NCI-H187 (cell line): ENCODE data around the gene MMUT.
"Not testable (repeated sequence)": the region's sequence is repeated elsewhere in the genome, so short reads cannot be mapped to it uniquely, and the experiment has no call there.

ENCODE experiments used
- DNase-seq, 2 experiments: peaks; one replicate each; lab custom pipeline; 2025; lab: John Stamatoyannopoulos, UW

The MMUT gene

GRCh38 chr6:49423817-49424216, 39.2 kb downstream of the MMUT start:
- DNase-seq, result no peak

DNA sequence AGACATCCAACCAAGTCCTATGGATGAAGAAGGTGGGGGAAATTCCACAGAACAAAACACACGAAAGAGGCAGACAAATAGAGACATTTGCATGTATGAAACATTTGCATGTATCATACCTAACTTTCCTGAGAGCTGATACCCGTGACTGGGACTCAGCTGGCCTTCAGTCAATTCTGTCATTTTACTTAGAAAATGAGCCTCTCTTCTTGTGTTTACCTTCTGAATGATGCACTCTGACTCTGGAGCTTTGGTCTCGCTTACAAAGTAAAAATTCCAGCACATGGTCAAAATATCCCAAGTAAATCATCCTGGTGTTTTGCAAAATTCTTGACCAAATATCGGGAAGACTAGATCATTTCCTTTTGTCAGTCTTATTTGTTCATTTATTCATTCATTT, 46.9 kb downstream of the MMUT start:
- no peak for DNase-seq

DNA sequence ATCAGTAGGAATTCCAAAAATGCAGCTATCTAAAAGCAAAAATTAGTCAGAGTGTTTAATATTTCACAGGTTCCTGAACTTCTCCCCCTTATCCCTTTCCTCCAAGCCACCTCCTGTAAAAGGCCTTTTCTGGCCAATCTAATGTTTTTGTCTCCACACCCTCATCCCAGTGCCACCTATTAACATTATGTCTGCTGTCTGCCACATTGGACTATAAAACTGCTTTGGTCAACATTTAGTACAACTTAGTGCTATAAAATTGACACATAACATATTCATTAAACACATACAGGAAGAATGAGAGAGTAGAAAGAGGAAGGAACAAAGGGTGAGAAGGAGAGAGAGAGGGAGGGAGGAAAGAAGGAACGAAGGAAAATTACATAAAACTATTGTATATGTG, 47.7 kb downstream of the MMUT start:
- no peak for DNase-seq

- DNase-seq, result no peak
Measured at GRCh38 chr6:49410564-49410963, 52.5 kb downstream of the MMUT start.

GRCh38 chr6:49409951-49410542, 53.0 kb downstream of the MMUT start:
- DNase-seq, result peak; percentile 21 to 26

GRCh38 chr6:49406250-49406970, 56.6 kb downstream of the MMUT start:
- DNase-seq, result no peak

- no peak for DNase-seq
Measured at GRCh38 chr6:49401063-49401462, 62.0 kb downstream of the MMUT start.

DNA sequence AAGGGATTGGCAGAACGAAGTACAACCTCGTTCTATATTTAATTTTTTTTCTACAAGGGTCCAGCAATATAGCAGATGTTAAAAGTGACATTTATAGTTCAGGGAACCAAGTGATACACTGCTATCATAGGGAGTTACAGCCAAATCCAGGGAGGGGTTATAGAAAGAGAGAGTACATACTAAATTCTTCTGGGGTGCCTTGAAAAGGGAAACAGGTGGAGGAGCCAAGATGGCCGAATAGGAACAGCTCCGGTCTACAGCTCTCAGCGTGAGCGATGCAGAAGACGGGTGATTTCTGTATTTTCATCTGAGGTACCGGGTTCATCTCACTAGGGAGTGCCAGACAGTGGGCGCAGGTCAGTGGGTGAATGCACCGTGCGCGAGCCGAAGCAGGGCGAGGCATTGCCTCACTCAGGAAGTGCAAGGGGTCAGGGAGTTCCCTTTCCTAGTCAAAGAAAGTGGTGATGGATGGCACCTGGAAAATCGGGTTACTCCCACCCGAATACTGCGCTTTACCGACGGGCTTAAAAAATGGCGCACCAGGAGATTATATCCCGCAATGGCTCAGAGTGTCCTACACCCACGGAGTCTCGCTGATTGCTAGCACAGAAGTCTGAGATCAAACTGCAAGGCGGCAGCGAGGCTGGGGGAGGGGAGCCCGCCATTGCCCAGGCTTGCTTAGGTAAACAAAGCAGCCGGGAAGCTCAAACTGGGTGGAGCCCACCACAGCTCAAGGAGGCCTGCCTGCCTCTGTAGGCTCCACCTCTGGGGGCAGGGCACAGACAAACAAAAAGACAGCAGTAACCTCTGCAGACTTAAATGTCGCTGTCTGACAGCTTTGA, 76.2 kb downstream of the MMUT start:
- not testable (repeated sequence) for DNase-seq

DNA sequence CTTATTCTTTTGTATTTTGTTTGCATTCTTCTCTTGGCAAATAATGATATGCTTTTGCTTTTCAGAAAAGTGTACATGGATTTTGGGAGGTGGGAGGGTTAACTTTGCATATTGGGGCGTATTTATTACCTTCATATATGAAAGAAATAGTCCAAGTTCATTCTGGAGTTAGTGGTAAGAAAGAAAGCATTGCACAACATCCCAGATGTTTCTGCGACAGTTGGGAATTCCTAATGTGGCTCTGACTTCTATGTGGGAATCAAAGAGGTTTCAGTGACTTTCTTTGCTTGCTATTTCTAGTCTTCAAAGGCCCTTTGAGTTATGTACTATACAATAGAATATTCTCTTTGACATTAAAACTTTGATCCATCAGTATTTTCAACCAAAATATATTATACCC, 78.1 kb downstream of the MMUT start:
- no peak for DNase-seq
